ENCODE measurements around the gene ID4.

ID4 gene

DNA sequence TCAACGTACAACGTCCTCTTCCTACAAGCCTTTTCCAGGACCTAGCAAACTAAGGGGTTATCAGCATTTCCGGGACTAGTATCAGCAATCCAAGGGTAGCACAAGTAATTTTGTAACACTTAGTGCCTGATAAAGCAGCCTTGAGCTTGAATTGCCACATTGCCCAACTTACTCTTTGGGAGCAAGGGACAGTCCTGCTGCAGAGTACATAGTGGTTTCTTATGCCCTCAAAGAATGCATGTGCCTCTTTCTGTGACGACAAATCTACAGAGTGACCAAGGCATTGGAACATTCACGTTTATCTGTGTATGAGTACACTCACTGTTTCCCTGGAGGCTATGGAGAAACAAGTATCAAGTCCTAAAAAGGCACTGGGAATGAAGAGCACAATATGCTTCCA, 3.2 kb upstream of the ID4 start:
- Histone ChIP-seq H3K9me3 (ENCODE audit: insufficient read depth, low read depth, low read length) (no peaks in the 10 kb centered on the region), H4K8ac (ENCODE audit: low read depth, low read length) (no peak overlapping the region), H3K23ac (ENCODE audit: low read length) (no peak overlapping the region)

GRCh38 chr6:19834858-19835257, 2.3 kb upstream of the ID4 start:
- no peak overlapping the region for H2BK5ac ChIP-seq (ENCODE audit: low read depth, low read length, poor library complexity)
- H3K23ac ChIP-seq (ENCODE audit: low read length), result no peak overlapping the region
- no peaks in the 10 kb centered on the region for H3K36me3 ChIP-seq (ENCODE audit: control insufficient read depth in 1 of 2, insufficient read depth in 2 of 2, low read length in 2 of 2)
- H2AFZ ChIP-seq (ENCODE audit: insufficient read depth, low read length, poor library complexity), result no peak overlapping the region
- H4K12ac ChIP-seq (ENCODE audit: low read depth, low read length), result no peak overlapping the region
- no peaks in the 10 kb centered on the region for H3K27me3 ChIP-seq (ENCODE audit: insufficient read depth, low read length)
- no peak overlapping the region for H2AK5ac ChIP-seq (ENCODE audit: low read length)
- H3K18ac ChIP-seq (ENCODE audit: low read length), result no peak overlapping the region
- H3K4me2 ChIP-seq (ENCODE audit: low read length), result no peak overlapping the region
- peaks cover 21% of the 10 kb centered on the region for H3K79me1 ChIP-seq (ENCODE audit: low read length)
- H3K9me3 ChIP-seq (ENCODE audit: insufficient read depth, low read depth, low read length), result no peaks in the 10 kb centered on the region
- no peak overlapping the region for H2BK120ac ChIP-seq (ENCODE audit: insufficient read depth, low read length, poor library complexity)
- H3K9ac ChIP-seq (ENCODE audit: low read length), result no peak overlapping the region
- no peak overlapping the region for H4K8ac ChIP-seq (ENCODE audit: low read depth, low read length)
- H2BK12ac ChIP-seq (ENCODE audit: low read length), result no peak overlapping the region
- H4K91ac ChIP-seq (ENCODE audit: low read depth, low read length), result no peak overlapping the region
- no peak for DNase-seq
- no peak overlapping the region for H3K4me3 ChIP-seq (ENCODE audit: low read depth, low read length)
- no peak overlapping the region for H3K14ac ChIP-seq (ENCODE audit: low read length)
- peaks cover 16% of the 10 kb centered on the region for H3K79me2 ChIP-seq (ENCODE audit: control insufficient read depth, insufficient read depth, low read length, poor library complexity)
- no peak overlapping the region for H3K4ac ChIP-seq (ENCODE audit: low read depth, low read length)
- no CpG with 5 or more reads among the region's 5 CpGs for WGBS (ENCODE audit: extremely low coverage, insufficient coverage, insufficient read length)
- H3K4me1 ChIP-seq (ENCODE audit: control insufficient read depth in 1 of 2, insufficient read depth in 2 of 2, low read length in 2 of 2), result peaks cover 0 to 4% of the 10 kb centered on the region in 2 experiments
- H3K27ac ChIP-seq (ENCODE audit: low read depth, low read length), result no peak overlapping the region

More for the DNA sequence above, 3.2 kb upstream of the ID4 start:
- H3K9ac ChIP-seq (ENCODE audit: low read length), result no peak overlapping the region
- H2BK12ac ChIP-seq (ENCODE audit: low read length), result no peak overlapping the region
- H3K27me3 ChIP-seq (ENCODE audit: insufficient read depth, low read length), result no peaks in the 10 kb centered on the region
- H3K79me2 ChIP-seq (ENCODE audit: control insufficient read depth, insufficient read depth, low read length, poor library complexity), result peaks cover 16% of the 10 kb centered on the region
- H3K4me2 ChIP-seq (ENCODE audit: low read length), result no peak overlapping the region
- H3K14ac ChIP-seq (ENCODE audit: low read length), result no peak overlapping the region
- peaks cover 21% of the 10 kb centered on the region for H3K79me1 ChIP-seq (ENCODE audit: low read length)
- H4K12ac ChIP-seq (ENCODE audit: low read depth, low read length), result no peak overlapping the region
- DNase-seq, result peak; percentile 45 to 61
- H2BK120ac ChIP-seq (ENCODE audit: insufficient read depth, low read length, poor library complexity), result no peak overlapping the region
- H3K18ac ChIP-seq (ENCODE audit: low read length), result no peak overlapping the region
- H3K4me3 ChIP-seq (ENCODE audit: low read depth, low read length), result no peak overlapping the region
- H2AK5ac ChIP-seq (ENCODE audit: low read length), result no peak overlapping the region
- WGBS (ENCODE audit: extremely low coverage, insufficient coverage, insufficient read length), result no CpG with 5 or more reads among the region's 5 CpGs
- no peak overlapping the region for H2BK5ac ChIP-seq (ENCODE audit: low read depth, low read length, poor library complexity)
- H3K4ac ChIP-seq (ENCODE audit: low read depth, low read length), result no peak overlapping the region
- no peak overlapping the region for H3K27ac ChIP-seq (ENCODE audit: low read depth, low read length)
- H3K36me3 ChIP-seq (ENCODE audit: control insufficient read depth in 1 of 2, insufficient read depth in 2 of 2, low read length in 2 of 2), result no peaks in the 10 kb centered on the region
- peaks cover 0 to 4% of the 10 kb centered on the region in 2 experiments for H3K4me1 ChIP-seq (ENCODE audit: control insufficient read depth in 1 of 2, insufficient read depth in 2 of 2, low read length in 2 of 2)
- no peak overlapping the region for H4K91ac ChIP-seq (ENCODE audit: low read depth, low read length)
- H2AFZ ChIP-seq (ENCODE audit: insufficient read depth, low read length, poor library complexity), result no peak overlapping the region

DNA sequence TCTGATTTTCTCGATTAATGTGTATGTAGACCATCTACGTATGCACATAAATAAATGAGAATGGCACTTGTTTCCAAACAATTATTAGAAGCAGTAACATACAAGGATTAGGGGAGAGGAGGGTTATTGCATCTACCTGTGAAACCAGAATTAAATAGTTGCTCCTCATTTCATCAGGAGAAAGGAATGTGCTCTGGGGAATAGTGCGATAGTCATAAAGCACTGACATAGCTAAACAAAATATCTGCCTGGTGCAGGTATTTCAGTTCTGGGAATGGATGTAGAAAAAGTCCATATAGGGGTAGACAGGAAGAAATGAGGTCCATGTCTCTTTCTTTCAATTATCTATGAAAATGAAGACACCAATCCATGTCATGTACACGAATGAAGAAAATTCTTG, 1.6 kb upstream of the ID4 start:
- H2BK12ac ChIP-seq (ENCODE audit: low read length), result no peak overlapping the region

DNA sequence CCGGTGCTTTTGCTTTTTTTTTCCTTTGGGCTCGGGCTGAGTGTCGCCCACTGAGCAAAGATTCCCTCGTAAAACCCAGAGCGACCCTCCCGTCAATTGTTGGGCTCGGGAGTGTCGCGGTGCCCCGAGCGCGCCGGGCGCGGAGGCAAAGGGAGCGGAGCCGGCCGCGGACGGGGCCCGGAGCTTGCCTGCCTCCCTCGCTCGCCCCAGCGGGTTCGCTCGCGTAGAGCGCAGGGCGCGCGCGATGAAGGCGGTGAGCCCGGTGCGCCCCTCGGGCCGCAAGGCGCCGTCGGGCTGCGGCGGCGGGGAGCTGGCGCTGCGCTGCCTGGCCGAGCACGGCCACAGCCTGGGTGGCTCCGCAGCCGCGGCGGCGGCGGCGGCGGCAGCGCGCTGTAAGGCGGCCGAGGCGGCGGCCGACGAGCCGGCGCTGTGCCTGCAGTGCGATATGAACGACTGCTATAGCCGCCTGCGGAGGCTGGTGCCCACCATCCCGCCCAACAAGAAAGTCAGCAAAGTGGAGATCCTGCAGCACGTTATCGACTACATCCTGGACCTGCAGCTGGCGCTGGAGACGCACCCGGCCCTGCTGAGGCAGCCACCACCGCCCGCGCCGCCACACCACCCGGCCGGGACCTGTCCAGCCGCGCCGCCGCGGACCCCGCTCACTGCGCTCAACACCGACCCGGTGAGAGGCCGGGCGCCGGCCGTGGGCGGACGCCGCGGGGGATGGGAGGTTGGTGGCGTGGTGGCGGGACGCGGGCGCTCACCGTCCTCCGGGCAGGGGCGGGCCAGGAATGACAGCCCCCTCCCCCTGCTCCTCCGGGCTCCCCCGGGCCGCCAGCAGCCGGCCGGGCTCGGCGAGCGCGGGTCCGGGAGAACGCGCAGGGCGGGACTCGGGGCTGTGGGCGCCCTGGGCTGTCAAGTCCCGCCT, 606 bp downstream of the ID4 start:
- Histone ChIP-seq H4K91ac (ENCODE audit: low read depth, low read length) (peak overlapping the region; percentile 53), H2AK5ac (ENCODE audit: low read length) (peak overlapping the region; percentile 48), H3K4me1 (ENCODE audit: control insufficient read depth in 1 of 2, insufficient read depth in 2 of 2, low read length in 2 of 2) (peaks cover 0 to 6% of the 10 kb centered on the region in 2 experiments), H3K4ac (ENCODE audit: low read depth, low read length) (peak overlapping the region; percentile 93), H3K79me2 (ENCODE audit: control insufficient read depth, insufficient read depth, low read length, poor library complexity) (peaks cover 16% of the 10 kb centered on the region), H3K14ac (ENCODE audit: low read length) (peak overlapping the region; percentile 90), H3K18ac (ENCODE audit: low read length) (peak overlapping the region; percentile 70), H3K79me1 (ENCODE audit: low read length) (peaks cover 21% of the 10 kb centered on the region), H3K9ac (ENCODE audit: low read length) (peak overlapping the region; percentile 99), H3K9me3 (ENCODE audit: insufficient read depth, low read depth, low read length) (no peaks in the 10 kb centered on the region), H4K12ac (ENCODE audit: low read depth, low read length) (peak overlapping the region; percentile 72), H3K23ac (ENCODE audit: low read length) (no peak overlapping the region), H2BK5ac (ENCODE audit: low read depth, low read length, poor library complexity) (peak overlapping the region; percentile 95), H2BK12ac (ENCODE audit: low read length) (peak overlapping the region; percentile 32), H3K27me3 (ENCODE audit: insufficient read depth, low read length) (no peaks in the 10 kb centered on the region), H3K36me3 (ENCODE audit: control insufficient read depth in 1 of 2, insufficient read depth in 2 of 2, low read length in 2 of 2) (no peaks in the 10 kb centered on the region), H3K4me3 (ENCODE audit: low read depth, low read length) (peak overlapping the region; percentile 98), H2AFZ (ENCODE audit: insufficient read depth, low read length, poor library complexity) (peak overlapping the region; percentile 68), H2BK120ac (ENCODE audit: insufficient read depth, low read length, poor library complexity) (peak overlapping the region; percentile 37), H3K4me2 (ENCODE audit: low read length) (peak overlapping the region; percentile 86), H4K8ac (ENCODE audit: low read depth, low read length) (peak overlapping the region; percentile 78), H3K27ac (ENCODE audit: low read depth, low read length) (peak overlapping the region; percentile 91)
- peak; percentile 44 to 63 for DNase-seq
- WGBS (ENCODE audit: extremely low coverage, insufficient coverage, insufficient read length), result no CpG with 5 or more reads among the region's 122 CpGs

More for the DNA sequence above, 1.6 kb upstream of the ID4 start:
- Histone ChIP-seq H3K18ac (ENCODE audit: low read length) (no peak overlapping the region), H4K8ac (ENCODE audit: low read depth, low read length) (no peak overlapping the region), H3K9me3 (ENCODE audit: insufficient read depth, low read depth, low read length) (no peaks in the 10 kb centered on the region), H3K4me3 (ENCODE audit: low read depth, low read length) (no peak overlapping the region), H2AK5ac (ENCODE audit: low read length) (no peak overlapping the region), H3K4me1 (ENCODE audit: control insufficient read depth in 1 of 2, insufficient read depth in 2 of 2, low read length in 2 of 2) (peaks cover 0 to 4% of the 10 kb centered on the region in 2 experiments), H3K27me3 (ENCODE audit: insufficient read depth, low read length) (no peaks in the 10 kb centered on the region), H3K4ac (ENCODE audit: low read depth, low read length) (no peak overlapping the region), H3K23ac (ENCODE audit: low read length) (no peak overlapping the region), H3K4me2 (ENCODE audit: low read length) (no peak overlapping the region), H3K36me3 (ENCODE audit: control insufficient read depth in 1 of 2, insufficient read depth in 2 of 2, low read length in 2 of 2) (no peaks in the 10 kb centered on the region), H4K12ac (ENCODE audit: low read depth, low read length) (no peak overlapping the region), H3K27ac (ENCODE audit: low read depth, low read length) (no peak overlapping the region), H2AFZ (ENCODE audit: insufficient read depth, low read length, poor library complexity) (no peak overlapping the region), H3K79me1 (ENCODE audit: low read length) (peaks cover 21% of the 10 kb centered on the region), H2BK120ac (ENCODE audit: insufficient read depth, low read length, poor library complexity) (no peak overlapping the region), H3K9ac (ENCODE audit: low read length) (no peak overlapping the region), H2BK5ac (ENCODE audit: low read depth, low read length, poor library complexity) (no peak overlapping the region), H3K14ac (ENCODE audit: low read length) (no peak overlapping the region), H4K91ac (ENCODE audit: low read depth, low read length) (no peak overlapping the region), H3K79me2 (ENCODE audit: control insufficient read depth, insufficient read depth, low read length, poor library complexity) (peaks cover 16% of the 10 kb centered on the region)
- no CpG with 5 or more reads among the region's 4 CpGs for WGBS (ENCODE audit: extremely low coverage, insufficient coverage, insufficient read length)
- DNase-seq, result peak; percentile 40 to 82
